Gastrocnemius medialis (tissue), 4 donors: ENCODE measurements around the gene SYNC.

Experiments used
- CTCF ChIP-seq, 5 experiments: fragments of 450-650 bp in 3 of 5; fragments of 200-600 bp in 2 of 5; sonication (generic) in 2 of 5; IDR thresholded peaks in 4 of 5; conservative IDR thresholded peaks in 1 of 5; 1 replicate in 4 of 5; 2 replicates in 1 of 5; pipeline ENCODE4 v1.5.1; 2016 to 2019; ENCODE audit warnings: antibody characterized with exemption in 5 of 5, mild to moderate bottlenecking in 3 of 5, moderate library complexity in 3 of 5
- POLR2A ChIP-seq, 2 donors: fragments of 450-650 bp; IDR thresholded peaks; one replicate each; pipeline ENCODE4 v1.6.1; 2017; ENCODE audit warnings: antibody characterized with exemption in 2 of 2, mild to moderate bottlenecking in 2 of 2, moderate library complexity in 2 of 2

- TF ChIP-seq CTCF (IDR thresholded peaks at IDR 0.05 in 4 of 5, conservative IDR thresholded peaks at IDR 0.05 in 1 of 5) (no peak), POLR2A (IDR thresholded peaks at IDR 0.05) (no peak)
These were observed 3.9 kb upstream of the SYNC start for GRCh38 chr1:32706491-32706890.
